BE2C (cell line): ENCODE measurements around the gene OTUB2.

ENCODE experiments used
- DNase-seq: peaks from one replicate; pipeline ENCODE4 v3.0.0-alpha.2; 2020
- H3K27me3 ChIP-seq: fragments of 250-450 bp; sonication (Bioruptor Pico); 2 replicates; pipeline ENCODE4 v1.5.1; 2020; ENCODE audit warnings: mild to moderate bottlenecking
- H3K36me3 ChIP-seq: fragments of 250-450 bp; sonication (Bioruptor Pico); 2 replicates; pipeline ENCODE4 v1.5.1; 2020; ENCODE audit warnings: mild to moderate bottlenecking
- H3K4me1 ChIP-seq: fragments of 250-450 bp; sonication (Bioruptor Pico); 2 replicates; pipeline ENCODE4 v1.5.1; 2020
- H3K4me3 ChIP-seq: 2 replicates; pipeline ENCODE4 v1.5.1; 2011; ENCODE audit warnings: low read depth, low read length
- H3K9me3 ChIP-seq: fragments of 250-450 bp; sonication (Bioruptor Pico); 2 replicates; pipeline ENCODE4 v1.5.1; 2020
- CTCF ChIP-seq: IDR thresholded peaks from 2 replicates; pipeline ENCODE4 v1.5.1; 2012; ENCODE audit warnings: mild to moderate bottlenecking, low read depth, low read length

The OTUB2 gene

GRCh38 chr14:94027566-94028449 lies 1.7 kb downstream of the OTUB2 start:
- Histone ChIP-seq H3K36me3 (no peaks in the 10 kb centered on the region), H3K27me3 (no peaks in the 10 kb centered on the region), H3K4me1 (no peaks in the 10 kb centered on the region), H3K4me3 (no peak overlapping the region), H3K9me3 (no peaks in the 10 kb centered on the region)
- TF ChIP-seq CTCF = no peak
- DNase-seq = no peak

- no peaks in the 10 kb centered on the region for H3K27me3 ChIP-seq
- no peaks in the 10 kb centered on the region for H3K9me3 ChIP-seq
- no peaks in the 10 kb centered on the region for H3K36me3 ChIP-seq
- DNase-seq = no peak
- H3K4me1 ChIP-seq = no peaks in the 10 kb centered on the region
- no peak for TF ChIP-seq CTCF
- H3K4me3 ChIP-seq = no peak overlapping the region
These were observed 2.3 kb downstream of the OTUB2 start for GRCh38 chr14:94028450-94028826.

- TF ChIP-seq CTCF = no peak
These were observed 3.1 kb downstream of the OTUB2 start for GRCh38 chr14:94029265-94029664.

GRCh38 chr14:94029671-94030203 lies 3.6 kb downstream of the OTUB2 start:
- DNase-seq = no peak
- no peaks in the 10 kb centered on the region for H3K4me1 ChIP-seq
- no peaks in the 10 kb centered on the region for H3K27me3 ChIP-seq
- no peaks in the 10 kb centered on the region for H3K9me3 ChIP-seq
- no peak overlapping the region for H3K4me3 ChIP-seq
- no peaks in the 10 kb centered on the region for H3K36me3 ChIP-seq
- TF ChIP-seq CTCF = no peak

More at GRCh38 chr14:94029265-94029664, 3.1 kb downstream of the OTUB2 start:
- Histone ChIP-seq H3K36me3 (no peaks in the 10 kb centered on the region), H3K27me3 (no peaks in the 10 kb centered on the region), H3K4me3 (no peak overlapping the region), H3K4me1 (no peaks in the 10 kb centered on the region), H3K9me3 (no peaks in the 10 kb centered on the region)
- DNase-seq = no peak

- no peaks in the 10 kb centered on the region for H3K27me3 ChIP-seq
- H3K4me3 ChIP-seq = no peak overlapping the region
- no peaks in the 10 kb centered on the region for H3K36me3 ChIP-seq
- H3K4me1 ChIP-seq = no peaks in the 10 kb centered on the region
- no peaks in the 10 kb centered on the region for H3K9me3 ChIP-seq
- DNase-seq = no peak
- TF ChIP-seq CTCF = no peak
These were observed 4.4 kb downstream of the OTUB2 start for GRCh38 chr14:94030571-94030970.
